HG03354 (cell line): ENCODE results near the gene MYH9.
"Not testable (repeated sequence)": the region's sequence is repeated elsewhere in the genome, so short reads cannot be mapped to it uniquely, and the experiment has no call there.

Source experiments
- ATAC-seq: cut with Tn5 transposase; IDR thresholded peaks from one replicate; pipeline ENCODE4 v1.9.1; 2021; ENCODE audit warnings: mild to moderate bottlenecking; ENCODE audit not compliant: unreplicated experiment, poor library complexity, severe bottlenecking

The MYH9 gene

GRCh38 chr22:36286096-36286957, 101.4 kb downstream of the MYH9 start:
- ATAC-seq = no peak

GRCh38 chr22:36285545-36285944, 102.2 kb downstream of the MYH9 start:
- no peak for ATAC-seq

GRCh38 chr22:36285017-36285416, 102.8 kb downstream of the MYH9 start:
- no peak for ATAC-seq

- no peak for ATAC-seq
Measured at GRCh38 chr22:36284171-36284571, 103.6 kb downstream of the MYH9 start.

GRCh38 chr22:36282328-36282831, 105.4 kb downstream of the MYH9 start:
- ATAC-seq = no peak

- ATAC-seq = no peak
Measured at GRCh38 chr22:36281781-36282327, 105.9 kb downstream of the MYH9 start.

GRCh38 chr22:36280379-36280778, 107.4 kb downstream of the MYH9 start:
- no peak for ATAC-seq

GRCh38 chr22:36279219-36279666, 108.5 kb downstream of the MYH9 start:
- no peak for ATAC-seq

- no peak for ATAC-seq
Measured at GRCh38 chr22:36277482-36278291, 110.1 kb downstream of the MYH9 start.

GRCh38 chr22:36274531-36274930, 113.2 kb downstream of the MYH9 start:
- no peak for ATAC-seq

GRCh38 chr22:36271951-36272350, 115.8 kb downstream of the MYH9 start:
- not testable (repeated sequence) for ATAC-seq

GRCh38 chr22:36271231-36271630, 116.5 kb downstream of the MYH9 start:
- not testable (repeated sequence) for ATAC-seq

- ATAC-seq = no peak
Measured at GRCh38 chr22:36267896-36268485, 119.8 kb downstream of the MYH9 start.

- ATAC-seq = no peak
Measured at GRCh38 chr22:36267058-36267457, 120.7 kb downstream of the MYH9 start.

GRCh38 chr22:36263886-36264664, 123.7 kb downstream of the MYH9 start:
- not testable (repeated sequence) for ATAC-seq

- not testable (repeated sequence) for ATAC-seq
Measured at GRCh38 chr22:36263216-36263673, 124.5 kb downstream of the MYH9 start.

- not testable (repeated sequence) for ATAC-seq
Measured at GRCh38 chr22:36262307-36262706, 125.5 kb downstream of the MYH9 start.

GRCh38 chr22:36261675-36262074, 126.1 kb downstream of the MYH9 start:
- not testable (repeated sequence) for ATAC-seq
